AG04449 (cell line): ENCODE measurements around the gene HEXIM1.

Experiments used
- CTCF ChIA-PET: fragments of 350-600 bp; formaldehyde crosslinking; extraction: SDS; loops from one replicate; lab custom pipeline; 2021; ENCODE audit warnings: antibody characterized with exemption; lab: Yijun Ruan, JAX
- POLR2A ChIA-PET: fragments of 400-600, 350-600 bp; formaldehyde crosslinking; extraction: SDS; loops from one replicate; lab custom pipeline; 2020; ENCODE audit warnings: antibody characterized with exemption, inconsistent platforms; lab: Yijun Ruan, JAX
- DNase-seq: peaks from one replicate; pipeline ENCODE4 v3.0.0-alpha.2; 2010; ENCODE audit warnings: low read depth, low spot score
- H3K4me3 ChIP-seq: 2 replicates; pipeline ENCODE4 v1.5.1; 2011; ENCODE audit warnings: low read depth, mild to moderate bottlenecking, control low read depth, low read length
- CTCF ChIP-seq: IDR thresholded peaks from one replicate; pipeline ENCODE4 v1.5.1; 2011; ENCODE audit warnings: mild to moderate bottlenecking, moderate library complexity, low read length, control low read depth, inconsistent platforms; ENCODE audit not compliant: insufficient read depth; ENCODE audit errors: missing control alignments

The HEXIM1 gene

DNA sequence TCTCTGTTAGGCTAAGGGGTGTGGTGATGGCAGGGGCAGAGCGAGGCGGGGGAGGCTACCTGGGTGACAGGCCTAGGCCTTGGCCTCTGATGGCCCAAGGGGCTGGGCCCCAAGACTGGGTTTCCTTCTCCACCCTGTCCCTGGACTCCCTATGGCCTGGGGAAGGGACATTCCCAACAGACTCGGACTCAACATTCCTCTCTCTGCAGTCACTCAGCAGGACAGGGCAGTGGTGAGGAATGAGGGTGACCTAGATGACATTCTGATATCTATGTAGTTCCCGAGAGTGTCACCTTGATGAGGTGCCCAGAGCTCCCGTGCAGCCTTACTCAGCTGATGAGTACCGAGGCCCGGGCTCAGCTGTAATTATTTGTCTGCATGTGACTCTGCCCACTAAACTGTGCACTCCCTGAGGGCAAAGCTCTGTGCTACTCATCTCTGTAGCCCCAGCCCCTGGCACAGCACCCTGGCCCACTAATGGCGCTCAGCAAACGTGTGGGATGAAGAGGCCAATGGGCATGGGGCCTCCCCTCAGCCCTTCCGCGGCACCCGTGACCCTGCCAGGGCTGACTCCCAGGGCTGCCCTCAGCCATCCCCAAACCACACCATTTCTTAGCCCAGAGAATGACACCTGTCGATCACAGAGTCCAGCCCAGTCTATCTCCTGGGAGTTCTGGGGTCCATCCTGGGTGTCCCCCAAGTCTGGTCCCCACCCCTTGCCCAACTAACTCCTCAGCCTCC lies 18.2 kb upstream of the HEXIM1 start:
- H3K4me3 ChIP-seq: no peak overlapping the region; the same call in 1 of the 2 replicates
- DNase-seq: no peak
- POLR2A ChIA-PET: interaction anchor here (1.2 to 2.6 kb wide), 2 partner anchors 18 to 19 kb away, joined by 3 to 11 read pairs; partner anchors contain the start of gene HEXIM1
- TF ChIP-seq CTCF: no peak
- CTCF ChIA-PET: interaction anchor here (0.7 to 16.6 kb wide), 15 partner anchors 9 to 231 kb away, joined by 3 to 677 read pairs (median 7); partner anchors contain the start of genes EFTUD2, HEXIM1 and HEXIM2

GRCh38 chr17:45130681-45131615 lies 17.3 kb upstream of the HEXIM1 start:
- POLR2A ChIA-PET: interaction anchor here (1.2 kb wide), 1 partner anchor 17 kb away, joined by 3 read pairs; the partner anchor contains the start of gene HEXIM1
- CTCF ChIA-PET: interaction anchor here (0.6 to 16.6 kb wide), 21 partner anchors 8 to 232 kb away, joined by 3 to 677 read pairs (median 8); partner anchors contain the start of genes EFTUD2, HEXIM1 and HEXIM2
- peak overlapping the region; percentile 86 for H3K4me3 ChIP-seq
- TF ChIP-seq CTCF: no peak
- no peak for DNase-seq

DNA sequence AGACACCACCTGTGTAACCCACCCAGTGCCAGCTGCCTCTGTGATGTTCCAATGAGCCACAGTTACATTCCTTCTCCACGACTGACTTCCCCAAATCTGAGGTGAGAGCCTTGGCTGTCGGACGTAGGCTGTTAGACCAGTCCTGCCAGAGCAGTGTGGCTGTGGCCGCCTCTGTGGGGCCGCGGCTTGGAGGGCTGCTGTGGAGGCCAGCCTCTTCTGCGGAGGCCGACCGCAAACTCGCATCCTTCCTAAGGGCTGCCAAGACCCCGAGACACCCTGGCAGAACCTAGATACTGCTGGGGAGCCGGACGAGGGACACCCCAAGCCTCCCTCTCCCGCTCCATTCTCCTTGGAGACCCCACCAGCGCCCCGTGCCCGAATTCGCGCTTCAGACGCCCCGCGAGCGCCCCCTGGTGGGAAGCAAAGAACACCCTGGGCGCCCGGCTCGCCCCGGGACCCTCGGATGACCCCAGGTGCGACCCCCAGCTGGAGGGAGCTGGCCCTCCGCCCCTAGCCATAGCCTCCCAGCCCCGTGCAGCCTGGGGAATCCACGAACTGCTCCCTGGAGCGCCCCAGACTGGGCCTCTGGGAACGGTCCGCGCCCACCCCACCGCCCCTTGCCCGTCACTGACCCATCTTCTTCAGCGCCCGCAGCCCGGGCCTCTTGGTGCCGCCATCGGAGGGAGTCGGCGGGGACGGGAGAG lies 16.5 kb upstream of the HEXIM1 start:
- TF ChIP-seq CTCF: peak; percentile 74
- ChIA-PET POLR2A (interaction anchor here (1.2 kb wide), 1 partner anchor 17 kb away, joined by 3 read pairs; the partner anchor contains the start of gene HEXIM1), CTCF (interaction anchor here (0.5 to 16.6 kb wide), 19 partner anchors 8 to 359 kb away, joined by 3 to 677 read pairs (median 8); partner anchors contain the start of genes EFTUD2, HEXIM1 and HEXIM2)
- DNase-seq: no peak
- H3K4me3 ChIP-seq: peak overlapping the region; percentile 86

DNA sequence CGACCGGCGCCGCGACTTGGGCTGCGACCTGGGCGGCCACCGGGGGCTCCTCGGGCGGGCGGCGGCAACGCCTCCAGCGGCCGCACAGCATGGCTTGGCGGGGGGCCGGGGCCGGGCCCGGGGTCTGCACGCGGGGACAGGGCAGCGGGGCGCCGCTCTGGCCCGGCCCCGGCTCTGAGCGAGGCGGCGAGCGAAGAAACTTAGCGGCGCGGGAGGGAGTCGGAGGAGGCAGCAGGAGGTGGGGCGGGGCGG lies 16.0 kb upstream of the HEXIM1 start, which contains the start of gene PLCD3:
Gene PLCD3 (minus strand): TSS at position 196 of the 252 bp plus-strand sequence. CDS start 105 bp downstream, at position 91.
- no peak for TF ChIP-seq CTCF
- no peak for DNase-seq
- POLR2A ChIA-PET: interaction anchor here (1.0 kb wide), 1 partner anchor 36 kb away, joined by 3 read pairs; no protein-coding TSS in a partner anchor
- CTCF ChIA-PET: interaction anchor here (0.5 to 16.6 kb wide), 18 partner anchors 9 to 359 kb away, joined by 3 to 677 read pairs (median 8); partner anchors contain the start of genes EFTUD2, HEXIM1 and HEXIM2
- peak within 1 kb of the TSS; percentile 86 for H3K4me3 ChIP-seq

- peak; percentile 96 for TF ChIP-seq CTCF
- peak overlapping the region; percentile 86 for H3K4me3 ChIP-seq
- POLR2A ChIA-PET: interaction anchor here (0.8 to 1.0 kb wide), 3 partner anchors 24 to 64 kb away, joined by 3 read pairs; no protein-coding TSS in a partner anchor
- CTCF ChIA-PET: interaction anchor here (0.5 to 16.6 kb wide), 24 partner anchors 11 to 360 kb away, joined by 3 to 677 read pairs (median 6); partner anchors contain the start of genes EFTUD2, HEXIM1 and HEXIM2
- DNase-seq: no peak
Observed at GRCh38 chr17:45132572-45133463, 15.5 kb upstream of the HEXIM1 start.
